CD4-positive, alpha-beta memory T cell (primary cell): ENCODE measurements around the gene GNPDA1. TPM values are rescaled to one million over a fixed set of nuclear protein-coding genes. Genes with fewer than 3 reads are reported as not detected.
A peak's percentile ranks its signal among the peaks of the same experiment; 100 is the strongest.
"Not testable (repeated sequence)": the region's sequence is repeated elsewhere in the genome, so short reads cannot be mapped to it uniquely, and the experiment has no call there.

Experiments used
- CTCF ChIA-PET: fragments of 350-600 bp; sonication (Branson Sonifier 250); formaldehyde crosslinking; loops from one replicate; lab custom pipeline; 2021; ENCODE audit warnings: inconsistent platforms; ENCODE audit not compliant: partially characterized antibody; lab: Charles Lee
- POLR2A ChIA-PET: fragments of 350-600 bp; sonication (Branson Sonifier 250); formaldehyde crosslinking; loops from one replicate; lab custom pipeline; 2021; ENCODE audit not compliant: partially characterized antibody; lab: Charles Lee
- DNase-seq, 5 donors: peaks; one replicate each; pipeline versions ENCODE4 v3.0.0 to v3.0.0-alpha.2; 2020 to 2022; ENCODE audit warnings: mixed read lengths in 1 of 5
- H3K27ac ChIP-seq: one replicate; pipeline ENCODE4 v1.7.0; 2013; ENCODE audit warnings: low read depth, low read length
- H3K27me3 ChIP-seq: 2 replicates; pipeline ENCODE4 v1.7.0; 2013; ENCODE audit warnings: mild to moderate bottlenecking, low read length, moderate library complexity; ENCODE audit not compliant: insufficient read depth
- H3K36me3 ChIP-seq: 2 replicates; pipeline ENCODE4 v1.7.0; 2013; ENCODE audit warnings: mild to moderate bottlenecking, low read length, moderate library complexity; ENCODE audit not compliant: insufficient read depth
- H3K4me1 ChIP-seq: 2 replicates; pipeline ENCODE4 v1.7.0; 2013; ENCODE audit warnings: mild to moderate bottlenecking, low read length, moderate library complexity; ENCODE audit not compliant: insufficient read depth
- H3K4me3 ChIP-seq, 2 donors: one replicate each; pipeline ENCODE4 v1.7.0; 2013; ENCODE audit warnings: low read length in 2 of 2, mild to moderate bottlenecking in 1 of 2
- H3K9me3 ChIP-seq, 2 donors: one replicate each; pipeline ENCODE4 v1.7.0; 2013; ENCODE audit warnings: low read length in 2 of 2, control low read depth in 1 of 2; ENCODE audit not compliant: control insufficient read depth in 1 of 2
- H3K27ac Mint-ChIP-seq, 7 donors: one replicate each; pipeline ENCODE4 v1.8.0; 2020 to 2021; ENCODE audit warnings: mixed read lengths in 7 of 7, mild to moderate bottlenecking in 6 of 7, inconsistent platforms in 3 of 7, moderate library complexity in 3 of 7
- H3K27me3 Mint-ChIP-seq, 2 donors: one replicate each; pipeline ENCODE4 v1.8.0; 2020 to 2021; ENCODE audit warnings: mixed read lengths in 2 of 2
- H3K36me3 Mint-ChIP-seq, 2 donors: one replicate each; pipeline ENCODE4 v1.8.0; 2020 to 2021; ENCODE audit warnings: mixed read lengths in 2 of 2, inconsistent platforms in 1 of 2, mild to moderate bottlenecking in 1 of 2
- H3K4me1 Mint-ChIP-seq, 4 donors: one replicate each; pipeline ENCODE4 v1.8.0; 2020 to 2021; ENCODE audit warnings: mixed read lengths in 4 of 4, mild to moderate bottlenecking in 1 of 4
- H3K4me3 Mint-ChIP-seq, 8 donors: one replicate each; pipeline ENCODE4 v1.8.0; 2020 to 2021; ENCODE audit warnings: mixed read lengths in 8 of 8, mild to moderate bottlenecking in 7 of 8, moderate library complexity in 6 of 8, inconsistent platforms in 3 of 8
- H3K9me3 Mint-ChIP-seq, 8 donors: one replicate each; pipeline ENCODE4 v1.8.0; 2020 to 2021; ENCODE audit warnings: mixed read lengths in 8 of 8, mild to moderate bottlenecking in 5 of 8, inconsistent platforms in 3 of 8, moderate library complexity in 1 of 8
- intact Hi-C: fragments of 100-400 bp; cut with micrococcal nuclease; formaldehyde crosslinking; loops from one replicate; pipeline ENCODE4 v1.15.1; 2023
- polyA plus RNA-seq, 2 donors: library from polyadenylated mRNA; unstranded; fragments of 300-500 nt; fragmentation: Illumina TruSeq; gene quantifications; one replicate each; pipeline ENCODE4 v1.2.3, GENCODE V29; 2021
- total RNA-seq, 2 experiments: library from RNA; stranded (reverse); gene quantifications; one replicate each; pipeline ENCODE4 v1.2.3, GENCODE V29; 2021

The GNPDA1 gene
- total and polyA plus RNA-seq, 4 experiments from 2014 or later = 23.0 to 38.6 (median 24.9) TPM

DNA sequence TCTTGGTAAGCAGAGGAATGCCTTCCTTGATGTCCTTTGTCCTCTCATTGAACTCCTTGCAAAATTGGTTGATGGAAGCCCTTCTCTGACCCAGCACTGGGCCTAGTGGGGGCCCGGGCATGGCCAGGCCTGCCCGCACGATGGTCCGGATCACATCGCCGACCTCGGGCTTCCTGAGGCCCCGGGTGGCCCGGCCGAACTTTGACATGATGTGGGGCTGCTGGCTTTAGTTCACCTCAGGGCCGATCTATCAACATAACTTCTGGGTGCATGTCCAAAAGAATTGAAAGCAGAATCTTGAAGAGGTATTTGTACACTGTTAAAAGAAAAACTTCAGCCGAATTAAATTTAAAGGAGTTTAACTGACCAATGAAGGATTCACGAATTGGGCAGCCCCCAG is 24.1 kb upstream of the GNPDA1 start:
- H3K4me1 Mint-ChIP-seq = peaks cover 12 to 20% (median 16%) of the 10 kb centered on the region in 4 donors
- ChIA-PET CTCF (interaction anchor here (1.4 kb wide), 1 partner anchor 11 kb away, joined by 4 read pairs; no protein-coding TSS in a partner anchor), POLR2A (interaction anchor here (1.4 kb wide), 1 partner anchor 24 kb away, joined by 5 read pairs; the partner anchor contains the start of gene GNPDA1)
- no peak overlapping the region for H3K4me3 Mint-ChIP-seq
- H3K36me3 Mint-ChIP-seq = no peaks in the 10 kb centered on the region
- Histone ChIP-seq H3K36me3 (no peaks in the 10 kb centered on the region), H3K4me1 (peaks cover 13% of the 10 kb centered on the region), H3K4me3 (no peak overlapping the region), H3K9me3 (no peaks in the 10 kb centered on the region), H3K27me3 (no peaks in the 10 kb centered on the region), H3K27ac (no peak overlapping the region)
- H3K27ac Mint-ChIP-seq = no peak overlapping the region
- no peaks in the 10 kb centered on the region for H3K27me3 Mint-ChIP-seq
- DNase-seq = no peak
- intact Hi-C loops = no loop called here
- no peaks in the 10 kb centered on the region for H3K9me3 Mint-ChIP-seq

DNA sequence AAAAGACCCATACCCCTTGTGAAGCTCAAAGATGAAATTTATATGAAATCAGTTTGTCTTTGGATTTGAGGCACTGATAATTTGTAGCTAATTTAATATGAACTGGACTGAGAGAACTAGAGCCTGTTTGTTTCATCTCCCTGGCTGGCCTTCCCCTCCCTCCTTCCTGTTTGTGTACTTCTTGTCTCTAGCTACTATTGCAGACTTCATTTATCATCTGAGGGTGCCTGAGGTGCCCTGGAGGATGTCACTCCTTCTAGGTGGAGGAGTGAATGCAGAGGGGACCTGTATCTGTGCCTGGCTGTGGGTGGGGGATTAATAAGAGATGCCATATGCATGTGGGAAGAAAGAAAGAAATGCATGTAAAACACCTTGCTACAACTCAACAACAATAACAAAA is 22.2 kb upstream of the GNPDA1 start:
- Histone ChIP-seq H3K4me3 (no peak overlapping the region), H3K27ac (no peak overlapping the region), H3K9me3 (no peaks in the 10 kb centered on the region), H3K27me3 (no peaks in the 10 kb centered on the region), H3K4me1 (peaks cover 13% of the 10 kb centered on the region), H3K36me3 (no peaks in the 10 kb centered on the region)
- no peaks in the 10 kb centered on the region for H3K36me3 Mint-ChIP-seq
- peak overlapping the region in 6 of 8 donors; percentile 4 to 49 (median 16) for H3K4me3 Mint-ChIP-seq
- ChIA-PET CTCF (interaction anchor here (0.6 to 1.8 kb wide), 5 partner anchors 9 to 74 kb away, joined by 3 to 5 read pairs (median 3); no protein-coding TSS in a partner anchor), POLR2A (interaction anchor here (0.7 to 2.1 kb wide), 4 partner anchors 9 to 74 kb away, joined by 3 to 6 read pairs (median 4); no protein-coding TSS in a partner anchor)
- peak overlapping the region; percentile 7 to 74 (median 71) for H3K27ac Mint-ChIP-seq
- no peaks in the 10 kb centered on the region for H3K9me3 Mint-ChIP-seq
- intact Hi-C loops = no loop called here
- no peak for DNase-seq
- peaks cover 12 to 20% (median 16%) of the 10 kb centered on the region in 4 donors for H3K4me1 Mint-ChIP-seq
- H3K27me3 Mint-ChIP-seq = no peaks in the 10 kb centered on the region

DNA sequence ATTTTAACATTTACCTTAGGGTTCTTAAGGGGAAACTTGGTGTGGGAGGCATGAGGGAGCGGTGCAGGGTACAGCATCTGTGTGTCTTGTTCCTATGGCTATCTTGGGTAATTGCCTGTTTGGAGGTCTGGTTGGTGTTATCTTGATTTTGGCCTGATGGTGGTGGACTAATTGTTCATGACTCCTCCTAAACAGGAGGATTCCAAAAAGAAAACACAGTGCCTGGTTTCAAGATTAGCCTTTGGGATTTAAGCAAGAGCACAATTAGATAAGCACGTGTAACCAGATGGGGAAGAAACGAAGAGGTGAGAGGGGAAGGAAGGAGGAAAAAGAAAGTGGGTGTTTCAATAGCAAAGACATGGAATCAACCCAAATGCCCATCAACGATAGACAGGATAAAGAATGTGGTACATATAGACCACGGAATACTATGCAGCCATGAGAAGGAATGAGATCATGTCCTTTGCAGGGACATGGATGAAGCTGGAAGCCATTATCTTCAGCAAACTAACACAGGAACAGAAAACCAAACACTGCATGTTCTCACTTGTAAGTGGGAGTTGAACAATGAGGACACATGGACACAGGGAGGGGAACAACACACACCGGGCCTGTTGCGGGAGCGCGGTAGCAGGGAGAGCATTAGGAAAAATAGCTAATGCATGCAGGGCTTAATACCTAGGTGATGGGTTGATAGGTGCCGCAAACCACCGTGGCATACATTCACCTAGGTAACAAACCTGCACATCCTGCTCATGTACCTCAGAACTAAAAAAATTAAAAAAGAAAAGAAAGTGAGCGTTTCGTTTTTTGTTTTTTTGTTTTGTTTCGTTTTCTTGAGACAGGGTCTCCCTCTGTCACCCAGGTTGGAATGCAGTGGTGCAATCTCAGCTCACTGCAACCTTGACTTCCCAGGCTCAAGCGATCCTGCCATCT is 21.1 kb upstream of the GNPDA1 start:
- POLR2A ChIA-PET = interaction anchor here (1.7 to 2.1 kb wide), 2 partner anchors 8 to 75 kb away, joined by 4 to 6 read pairs; no protein-coding TSS in a partner anchor
- H3K36me3 Mint-ChIP-seq, H3K4me3 ChIP-seq, H3K27me3 Mint-ChIP-seq, H3K36me3 ChIP-seq, H3K9me3 ChIP-seq, H3K9me3 Mint-ChIP-seq, H3K27ac ChIP-seq, intact Hi-C loops, H3K27me3 ChIP-seq: not testable (repeated sequence)
- H3K27ac Mint-ChIP-seq = peak overlapping the region; percentile 12 to 95 (median 82)
- H3K4me1 Mint-ChIP-seq = peaks cover 12 to 20% (median 16%) of the 10 kb centered on the region in 4 donors
- CTCF ChIA-PET = interaction anchor here (0.6 to 1.8 kb wide), 3 partner anchors 18 to 73 kb away, joined by 3 to 5 read pairs (median 3); no protein-coding TSS in a partner anchor
- peaks cover 13% of the 10 kb centered on the region for H3K4me1 ChIP-seq
- peak in 1 of 5 donors; percentile 20 for DNase-seq
- peak overlapping the region in 4 of 8 donors; percentile 17 to 58 (median 38) for H3K4me3 Mint-ChIP-seq

DNA sequence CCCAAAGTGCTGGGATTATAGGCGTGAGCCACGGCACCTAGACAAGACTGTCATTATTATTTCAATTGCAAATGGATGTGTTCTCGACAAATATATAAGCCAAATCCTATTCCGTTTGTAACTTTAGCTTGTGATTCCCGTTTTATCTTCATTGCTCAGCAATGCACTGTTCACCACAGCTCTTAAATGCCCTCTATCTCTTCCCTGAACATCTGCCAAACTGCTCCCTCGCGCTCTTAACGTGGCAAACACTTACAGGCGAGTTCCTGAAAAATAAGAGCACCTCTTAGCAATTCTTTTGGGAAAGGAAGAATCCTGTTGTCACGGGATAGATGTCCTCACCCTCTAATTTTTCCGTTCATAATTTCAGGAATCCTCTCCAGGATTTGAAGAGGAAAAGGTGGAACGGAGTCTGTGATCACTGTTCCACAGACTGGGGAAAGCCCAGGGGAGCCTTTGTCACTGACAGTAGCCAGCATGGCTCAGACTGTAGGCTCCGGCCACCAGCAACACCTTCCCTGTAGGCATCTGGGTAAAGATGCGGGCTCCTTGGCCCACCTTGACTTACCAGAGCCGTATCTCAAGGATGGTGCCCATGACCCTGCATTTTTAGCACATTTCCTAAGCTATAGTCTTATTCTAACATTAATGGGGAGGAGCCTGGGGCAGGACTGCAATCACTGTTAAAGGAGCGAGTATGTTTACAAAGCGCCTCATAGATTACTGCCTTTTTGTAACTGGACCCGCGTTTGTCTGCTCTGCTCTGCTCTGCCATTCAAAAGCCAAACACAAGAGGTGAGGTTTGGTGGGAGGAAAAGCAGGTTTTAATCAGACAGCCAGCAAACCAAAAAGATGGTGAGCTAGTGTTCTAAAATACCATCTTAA is 20.2 kb upstream of the GNPDA1 start:
- DNase-seq = no peak
- Mint-ChIP-seq H3K36me3 (no peaks in the 10 kb centered on the region), H3K27me3 (no peaks in the 10 kb centered on the region), H3K9me3 (no peaks in the 10 kb centered on the region), H3K27ac (peak overlapping the region in 2 of 7 donors; percentile 29 to 94), H3K4me1 (peaks cover 12 to 20% (median 16%) of the 10 kb centered on the region in 4 donors), H3K4me3 (no peak overlapping the region)
- Histone ChIP-seq H3K9me3 (no peaks in the 10 kb centered on the region), H3K27ac (no peak overlapping the region), H3K36me3 (no peaks in the 10 kb centered on the region), H3K4me3 (no peak overlapping the region), H3K4me1 (peaks cover 13% of the 10 kb centered on the region), H3K27me3 (no peaks in the 10 kb centered on the region)
- intact Hi-C loops = no loop called here
- CTCF ChIA-PET = interaction anchor here (1.4 kb wide), 1 partner anchor 17 kb away, joined by 3 read pairs; no protein-coding TSS in a partner anchor
- POLR2A ChIA-PET = interaction anchor here (1.2 to 2.1 kb wide), 2 partner anchors 20 to 76 kb away, joined by 3 to 6 read pairs; partner anchors contain the start of gene GNPDA1

DNA sequence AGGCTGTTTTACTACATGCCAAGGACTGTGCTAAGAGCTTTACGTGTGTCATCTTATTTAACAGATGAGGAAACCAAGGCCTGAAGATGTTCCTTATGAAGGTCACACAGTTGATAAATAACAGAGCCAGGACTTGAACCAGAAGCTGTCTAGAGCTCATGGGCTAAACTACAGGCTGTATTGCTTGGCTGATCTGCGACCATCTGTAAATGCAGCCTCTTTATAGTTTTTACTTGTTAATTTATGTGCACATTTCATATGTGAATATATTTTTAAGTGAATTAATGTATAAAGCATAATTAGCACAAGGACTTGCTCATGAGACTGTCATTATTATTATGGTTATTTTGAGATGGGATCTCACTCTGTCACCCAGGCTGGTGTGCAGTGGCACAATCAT is 19.3 kb upstream of the GNPDA1 start:
- Histone ChIP-seq H3K4me3 (no peak overlapping the region), H3K4me1 (peaks cover 13% of the 10 kb centered on the region), H3K9me3 (no peaks in the 10 kb centered on the region), H3K36me3 (no peaks in the 10 kb centered on the region), H3K27ac (no peak overlapping the region), H3K27me3 (no peaks in the 10 kb centered on the region)
- no peak for DNase-seq
- peaks cover 12 to 20% (median 16%) of the 10 kb centered on the region in 4 donors for H3K4me1 Mint-ChIP-seq
- no peaks in the 10 kb centered on the region for H3K27me3 Mint-ChIP-seq
- intact Hi-C loops = no loop called here
- no peaks in the 10 kb centered on the region for H3K9me3 Mint-ChIP-seq
- no peaks in the 10 kb centered on the region for H3K36me3 Mint-ChIP-seq
- CTCF ChIA-PET = interaction anchor here (1.4 kb wide), 1 partner anchor 16 kb away, joined by 3 read pairs; no protein-coding TSS in a partner anchor
- no peak overlapping the region for H3K27ac Mint-ChIP-seq
- POLR2A ChIA-PET = interaction anchor here (1.2 kb wide), 1 partner anchor 19 kb away, joined by 3 read pairs; the partner anchor contains the start of gene GNPDA1
- H3K4me3 Mint-ChIP-seq = no peak overlapping the region

GRCh38 chr5:142025637-142026036 is 12.8 kb upstream of the GNPDA1 start:
- DNase-seq = no peak
- Histone ChIP-seq H3K4me1 (peaks cover 13% of the 10 kb centered on the region), H3K27me3 (no peaks in the 10 kb centered on the region), H3K4me3 (peak overlapping the region in 1 of 2 donors; percentile 52), H3K9me3 (no peaks in the 10 kb centered on the region), H3K27ac (peak overlapping the region; percentile 57), H3K36me3 (no peaks in the 10 kb centered on the region)
- H3K4me1 Mint-ChIP-seq = peaks cover 14 to 20% (median 16%) of the 10 kb centered on the region in 4 donors
- intact Hi-C loops = loop anchor here (1.0 to 2.0 kb wide), 3 partner anchors 9 to 83 kb away; partner anchors contain the start of gene NDFIP1
- peaks cover 0 to 2% of the 10 kb centered on the region in 2 donors for H3K36me3 Mint-ChIP-seq
- ChIA-PET POLR2A (interaction anchor here (0.9 to 3.1 kb wide), 7 partner anchors 9 to 118 kb away, joined by 4 to 90 read pairs (median 18); partner anchors contain the start of genes GNPDA1, NDFIP1 and RNF14), CTCF (interaction anchor here (1.0 to 5.8 kb wide), 12 partner anchors 9 to 674 kb away, joined by 3 to 67 read pairs (median 4); partner anchors contain the start of genes GNPDA1 and RNF14)
- no peaks in the 10 kb centered on the region for H3K27me3 Mint-ChIP-seq
- H3K4me3 Mint-ChIP-seq = peak overlapping the region; percentile 84 to 94 (median 88)
- H3K27ac Mint-ChIP-seq = peak overlapping the region; percentile 93 to 99 (median 98)
- H3K9me3 Mint-ChIP-seq = no peaks in the 10 kb centered on the region
